ENCODE data around the gene FAM118A.

DNA sequence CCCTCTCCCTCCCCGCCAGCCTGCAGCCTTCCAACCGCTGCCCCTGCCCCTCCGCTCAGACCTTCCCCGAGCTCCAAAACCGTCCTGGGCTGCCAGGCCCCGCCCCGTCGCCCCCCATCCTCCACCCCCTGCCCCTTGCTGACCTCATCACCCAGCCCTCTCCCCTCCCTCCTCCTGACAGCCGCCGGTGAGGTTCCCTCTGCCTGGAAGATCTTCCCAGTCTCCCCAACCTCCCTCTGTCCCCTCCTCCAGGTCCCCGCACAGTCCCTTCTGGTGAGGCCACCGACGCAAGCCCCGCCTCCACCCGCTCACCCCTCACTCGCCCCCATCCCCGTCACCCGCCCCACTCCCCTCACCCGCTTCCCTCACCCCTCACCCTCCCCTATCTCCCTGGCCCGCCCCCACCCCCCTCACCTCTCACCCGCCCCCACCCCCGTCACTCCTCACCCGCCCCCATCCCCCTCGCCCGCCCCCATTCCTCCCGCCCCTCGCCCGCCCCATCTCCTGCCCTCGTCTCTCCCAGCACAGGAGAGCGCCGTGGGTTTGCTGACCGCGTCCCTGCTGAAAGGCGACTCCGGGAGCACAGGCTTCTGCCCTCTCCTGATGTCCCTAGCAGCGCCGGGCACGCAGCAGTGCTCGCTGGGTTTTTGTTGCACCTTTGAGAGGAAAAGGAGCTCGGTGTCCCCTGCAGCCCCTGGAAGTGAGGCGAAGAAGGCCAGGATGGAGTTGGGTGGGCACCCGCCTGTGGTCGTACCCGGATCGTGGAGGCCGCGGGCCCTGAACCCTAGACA lies 41.4 kb upstream of the FAM118A start:
- TF ChIP-seq CTCF (IDR thresholded peaks at IDR 0.05) (no peak), POLR2A (IDR thresholded peaks at IDR 0.05) (no peak)

Data from right lobe of liver (tissue), 4 donors.